Liver (tissue), 3 donors: ENCODE results near the gene UFM1.

Experiments used
- CTCF ChIP-seq: fragments of 150-350 bp; IDR thresholded peaks from 2 replicates; pipeline ENCODE4 v1.5.1; 2017; ENCODE audit warnings: improper control_type of control experiment, low read depth, low read length; ENCODE audit not compliant: missing input control
- FOXA1 ChIP-seq: IDR thresholded peaks from 2 replicates; pipeline ENCODE4 v1.6.1; 2016; ENCODE audit warnings: antibody characterized with exemption
- MAX ChIP-seq: IDR thresholded peaks from 2 replicates; pipeline ENCODE4 v1.6.1; 2016; ENCODE audit warnings: antibody characterized with exemption
- RAD21 ChIP-seq, 2 donors: IDR thresholded peaks; 2 replicates each; pipeline ENCODE4 v1.6.1; 2016; ENCODE audit warnings: antibody characterized with exemption in 2 of 2, mild to moderate bottlenecking in 2 of 2
- RXRA ChIP-seq, 2 donors: IDR thresholded peaks; 2 replicates each; pipeline ENCODE4 v1.6.1; 2017 to 2018; ENCODE audit warnings: antibody characterized with exemption in 2 of 2, mild to moderate bottlenecking in 1 of 2
- SP1 ChIP-seq: IDR thresholded peaks from 2 replicates; pipeline ENCODE4 v1.6.1; 2018; ENCODE audit warnings: antibody characterized with exemption, mild to moderate bottlenecking
- TAF1 ChIP-seq: conservative IDR thresholded peaks from 2 replicates; pipeline ENCODE4 v1.6.1; 2016; ENCODE audit warnings: antibody characterized with exemption, mild to moderate bottlenecking
- TF ChIP-seq, protein P1 (sequence below): IDR thresholded peaks from 2 replicates; pipeline ENCODE4 v1.6.1; 2016; ENCODE audit warnings: antibody characterized with exemption
- TF ChIP-seq, protein P2 (sequence below): IDR thresholded peaks from 2 replicates; pipeline ENCODE4 v1.6.1; 2016; ENCODE audit warnings: antibody characterized with exemption, mild to moderate bottlenecking
- TF ChIP-seq, protein P3 (sequence below): IDR thresholded peaks from 2 replicates; pipeline ENCODE4 v1.6.1; 2016; ENCODE audit warnings: antibody characterized with exemption
- donor health status: healthy.
- donor health status: healthy.

DNA sequence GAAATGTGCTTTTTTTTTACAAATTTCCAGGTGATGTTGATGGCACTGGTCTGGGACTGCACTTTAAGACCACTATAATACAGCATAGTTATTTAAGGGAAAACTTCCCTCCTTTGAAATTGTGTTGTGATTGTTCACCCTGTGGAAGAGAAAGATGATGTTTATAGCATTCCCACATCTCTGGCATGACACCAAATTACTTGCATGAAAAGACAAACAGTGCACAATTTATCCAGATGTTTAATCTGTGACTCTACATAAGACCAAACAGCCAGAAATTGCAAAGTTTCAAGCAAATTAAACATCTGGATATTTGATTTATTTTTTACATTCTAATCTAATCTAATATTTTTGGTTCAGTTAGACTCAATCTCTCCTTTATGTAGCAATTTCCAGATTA is 51.6 kb downstream of the UFM1 start:
- TF ChIP-seq MAX: no peak
- TF ChIP-seq RXRA (IDR thresholded peaks at IDR 0.05): no peak
- TF ChIP-seq, protein P1, sequence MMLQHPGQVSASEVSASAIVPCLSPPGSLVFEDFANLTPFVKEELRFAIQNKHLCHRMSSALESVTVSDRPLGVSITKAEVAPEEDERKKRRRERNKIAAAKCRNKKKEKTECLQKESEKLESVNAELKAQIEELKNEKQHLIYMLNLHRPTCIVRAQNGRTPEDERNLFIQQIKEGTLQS: no peak
- no peak for TF ChIP-seq SP1
- no peak for TF ChIP-seq FOXA1
- TF ChIP-seq CTCF: no peak
- TF ChIP-seq TAF1: no peak
- TF ChIP-seq, protein P2, sequence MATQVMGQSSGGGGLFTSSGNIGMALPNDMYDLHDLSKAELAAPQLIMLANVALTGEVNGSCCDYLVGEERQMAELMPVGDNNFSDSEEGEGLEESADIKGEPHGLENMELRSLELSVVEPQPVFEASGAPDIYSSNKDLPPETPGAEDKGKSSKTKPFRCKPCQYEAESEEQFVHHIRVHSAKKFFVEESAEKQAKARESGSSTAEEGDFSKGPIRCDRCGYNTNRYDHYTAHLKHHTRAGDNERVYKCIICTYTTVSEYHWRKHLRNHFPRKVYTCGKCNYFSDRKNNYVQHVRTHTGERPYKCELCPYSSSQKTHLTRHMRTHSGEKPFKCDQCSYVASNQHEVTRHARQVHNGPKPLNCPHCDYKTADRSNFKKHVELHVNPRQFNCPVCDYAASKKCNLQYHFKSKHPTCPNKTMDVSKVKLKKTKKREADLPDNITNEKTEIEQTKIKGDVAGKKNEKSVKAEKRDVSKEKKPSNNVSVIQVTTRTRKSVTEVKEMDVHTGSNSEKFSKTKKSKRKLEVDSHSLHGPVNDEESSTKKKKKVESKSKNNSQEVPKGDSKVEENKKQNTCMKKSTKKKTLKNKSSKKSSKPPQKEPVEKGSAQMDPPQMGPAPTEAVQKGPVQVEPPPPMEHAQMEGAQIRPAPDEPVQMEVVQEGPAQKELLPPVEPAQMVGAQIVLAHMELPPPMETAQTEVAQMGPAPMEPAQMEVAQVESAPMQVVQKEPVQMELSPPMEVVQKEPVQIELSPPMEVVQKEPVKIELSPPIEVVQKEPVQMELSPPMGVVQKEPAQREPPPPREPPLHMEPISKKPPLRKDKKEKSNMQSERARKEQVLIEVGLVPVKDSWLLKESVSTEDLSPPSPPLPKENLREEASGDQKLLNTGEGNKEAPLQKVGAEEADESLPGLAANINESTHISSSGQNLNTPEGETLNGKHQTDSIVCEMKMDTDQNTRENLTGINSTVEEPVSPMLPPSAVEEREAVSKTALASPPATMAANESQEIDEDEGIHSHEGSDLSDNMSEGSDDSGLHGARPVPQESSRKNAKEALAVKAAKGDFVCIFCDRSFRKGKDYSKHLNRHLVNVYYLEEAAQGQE: no peak
- TF ChIP-seq RAD21 (IDR thresholded peaks at IDR 0.05): no peak
- TF ChIP-seq, protein P3, sequence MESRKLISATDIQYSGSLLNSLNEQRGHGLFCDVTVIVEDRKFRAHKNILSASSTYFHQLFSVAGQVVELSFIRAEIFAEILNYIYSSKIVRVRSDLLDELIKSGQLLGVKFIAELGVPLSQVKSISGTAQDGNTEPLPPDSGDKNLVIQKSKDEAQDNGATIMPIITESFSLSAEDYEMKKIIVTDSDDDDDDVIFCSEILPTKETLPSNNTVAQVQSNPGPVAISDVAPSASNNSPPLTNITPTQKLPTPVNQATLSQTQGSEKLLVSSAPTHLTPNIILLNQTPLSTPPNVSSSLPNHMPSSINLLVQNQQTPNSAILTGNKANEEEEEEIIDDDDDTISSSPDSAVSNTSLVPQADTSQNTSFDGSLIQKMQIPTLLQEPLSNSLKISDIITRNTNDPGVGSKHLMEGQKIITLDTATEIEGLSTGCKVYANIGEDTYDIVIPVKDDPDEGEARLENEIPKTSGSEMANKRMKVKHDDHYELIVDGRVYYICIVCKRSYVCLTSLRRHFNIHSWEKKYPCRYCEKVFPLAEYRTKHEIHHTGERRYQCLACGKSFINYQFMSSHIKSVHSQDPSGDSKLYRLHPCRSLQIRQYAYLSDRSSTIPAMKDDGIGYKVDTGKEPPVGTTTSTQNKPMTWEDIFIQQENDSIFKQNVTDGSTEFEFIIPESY: no peak
